PFSK-1 (cell line): Measurements from ENCODE around the gene GYPC.

Experiments
- POLR2AphosphoS5 ChIP-seq: IDR thresholded peaks from 2 replicates; pipeline ENCODE4 v1.6.1; 2012; ENCODE audit warnings: low read depth, mild to moderate bottlenecking, control low read depth, low read length, moderate library complexity
- REST ChIP-seq, 2 experiments: IDR thresholded peaks; 2 replicates each; pipeline versions ENCODE4 v1.6.1 to v1.8.0; 2011 to 2012; ENCODE audit warnings: low read depth in 2 of 2, low read length in 2 of 2, control low read depth in 1 of 2, inconsistent platforms in 1 of 2, mild to moderate bottlenecking in 1 of 2, moderate library complexity in 1 of 2; ENCODE audit not compliant: insufficient read depth in 1 of 2
- SIN3A ChIP-seq: IDR thresholded peaks from 2 replicates; pipeline ENCODE4 v1.6.1; 2012; ENCODE audit warnings: mild to moderate bottlenecking, low read length, moderate library complexity, borderline replicate concordance; ENCODE audit not compliant: insufficient read depth
- TAF1 ChIP-seq: IDR thresholded peaks from 2 replicates; pipeline ENCODE4 v1.6.1; 2012; ENCODE audit warnings: low read length, control low read depth, borderline replicate concordance; ENCODE audit not compliant: insufficient read depth

- TF ChIP-seq SIN3A (no peak), REST (IDR thresholded peaks at IDR 0.05; ENCODE audit: insufficient read depth in 1 of 2, low read depth in 2 of 2, low read length in 2 of 2) (no peak), TAF1 (no peak), POLR2AphosphoS5 (no peak)
Observed at GRCh38 chr2:126627643-126628042, 28.3 kb upstream of the GYPC start.
